Measurements from ENCODE around the gene ALPK3. TPM values are rescaled to one million over a fixed set of nuclear protein-coding genes. Genes with fewer than 3 reads are reported as not detected.

ALPK3 gene
- total RNA-seq, 1 donor from 2014 or later = 9.7 TPM

DNA sequence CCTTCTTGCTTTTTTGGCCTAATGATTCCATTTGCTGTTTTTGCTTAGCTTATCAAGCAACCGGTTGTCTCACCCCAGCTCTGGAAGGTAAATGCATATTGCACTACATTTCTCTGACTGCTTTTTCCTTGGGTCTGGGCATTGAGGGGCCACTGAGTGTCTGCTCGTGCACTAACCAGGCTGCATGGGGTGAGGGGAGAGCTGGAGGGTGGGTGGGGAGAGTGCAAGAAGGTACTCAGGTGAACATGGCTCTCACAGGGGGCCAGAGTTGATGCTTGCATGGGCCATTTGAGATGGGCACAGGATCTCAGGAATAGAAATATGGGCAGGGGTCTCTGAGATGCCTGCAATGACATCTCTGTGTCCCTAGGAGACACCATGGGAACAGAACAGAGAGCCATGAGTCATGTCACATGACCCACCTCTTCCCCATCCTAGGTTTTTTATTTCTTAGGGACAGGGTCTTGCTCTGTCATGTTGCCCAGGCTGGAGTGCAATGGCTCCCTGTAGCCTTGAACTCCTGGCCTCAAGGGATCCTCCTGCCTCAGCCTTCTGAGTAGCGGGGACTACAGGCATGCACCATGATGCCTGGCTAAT is 6.2 kb downstream of the ALPK3 start:
- DNase-seq (ENCODE audit: low spot score) = no peak

DNA sequence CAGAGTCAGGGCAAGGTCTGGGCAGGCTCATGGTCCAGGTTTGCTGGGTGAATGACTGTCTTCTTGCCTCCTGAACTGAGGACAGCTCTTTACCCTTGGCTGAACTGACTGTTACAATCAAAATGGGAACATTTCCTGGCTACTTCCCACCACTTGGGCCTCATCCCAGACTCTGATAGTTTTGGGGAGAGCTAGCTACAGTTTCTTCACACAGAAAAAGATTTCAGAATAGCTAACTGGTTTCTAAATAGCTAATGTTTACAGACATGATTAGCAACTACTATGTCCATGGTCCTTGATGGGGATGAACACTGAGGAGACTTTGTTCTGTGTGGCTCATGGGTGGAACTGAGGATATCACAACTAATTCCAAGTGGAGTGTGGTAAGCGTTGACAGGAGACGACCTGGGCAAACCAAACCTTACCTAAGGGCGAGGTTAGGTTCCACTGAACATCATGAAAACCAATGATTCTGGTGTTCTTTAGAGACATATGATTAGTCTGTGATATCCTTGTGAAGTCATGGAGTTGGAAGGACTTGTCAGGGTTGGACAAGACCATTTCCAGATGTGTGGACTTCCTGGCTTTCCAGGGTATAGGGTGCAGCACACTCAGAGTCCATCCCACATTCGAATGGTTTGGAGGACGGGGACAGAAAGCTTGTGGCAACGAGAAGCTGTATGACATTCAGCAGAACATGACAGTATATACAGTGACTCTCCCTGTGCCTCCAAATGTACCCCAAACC is 7.3 kb downstream of the ALPK3 start:
- DNase-seq (ENCODE audit: low spot score) = peak; percentile 74

DNA sequence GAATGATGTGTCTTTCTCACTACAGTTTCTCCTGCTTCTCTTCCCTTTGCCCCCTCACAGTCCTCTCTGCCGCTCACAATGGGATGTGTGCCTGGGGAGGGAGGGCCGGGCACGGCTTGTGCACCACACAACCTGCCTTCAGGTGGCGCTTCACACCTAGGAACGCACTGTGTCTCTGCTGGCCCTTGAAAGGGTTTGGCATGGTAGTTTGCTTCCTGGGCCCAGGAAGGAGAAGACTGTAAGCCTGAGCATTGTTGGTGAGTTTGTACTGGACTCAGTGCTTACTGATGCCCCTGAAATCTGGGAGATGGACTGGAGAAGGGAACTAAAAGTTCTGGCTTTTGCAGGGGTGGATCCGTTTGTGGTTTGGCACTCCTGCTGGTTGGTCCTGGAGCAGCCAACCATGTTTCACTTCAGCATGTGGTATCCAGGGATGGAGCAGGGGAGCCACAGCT is 9.2 kb downstream of the ALPK3 start:
- no peak for DNase-seq (ENCODE audit: low spot score)

DNA sequence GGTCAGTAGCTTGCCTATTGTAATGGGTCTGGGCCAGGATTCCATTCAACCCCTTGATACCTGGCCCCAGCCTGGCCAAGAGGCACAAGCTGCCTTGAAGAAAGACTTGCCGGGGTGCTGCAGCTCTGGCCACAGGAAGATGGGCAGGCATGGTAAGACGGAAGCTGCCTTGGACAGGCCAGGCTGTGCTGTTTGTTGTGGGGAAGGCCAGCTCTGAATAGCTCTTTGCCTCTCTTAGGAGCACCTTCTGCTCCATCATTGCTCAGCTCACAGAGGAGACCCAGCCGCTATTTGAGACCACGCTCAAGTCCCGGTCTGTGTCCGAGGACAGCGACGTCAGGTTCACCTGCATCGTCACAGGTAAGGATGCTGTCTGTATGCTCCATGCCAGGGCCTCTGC is 10.1 kb downstream of the ALPK3 start:
- no peak for DNase-seq (ENCODE audit: low spot score)

DNA sequence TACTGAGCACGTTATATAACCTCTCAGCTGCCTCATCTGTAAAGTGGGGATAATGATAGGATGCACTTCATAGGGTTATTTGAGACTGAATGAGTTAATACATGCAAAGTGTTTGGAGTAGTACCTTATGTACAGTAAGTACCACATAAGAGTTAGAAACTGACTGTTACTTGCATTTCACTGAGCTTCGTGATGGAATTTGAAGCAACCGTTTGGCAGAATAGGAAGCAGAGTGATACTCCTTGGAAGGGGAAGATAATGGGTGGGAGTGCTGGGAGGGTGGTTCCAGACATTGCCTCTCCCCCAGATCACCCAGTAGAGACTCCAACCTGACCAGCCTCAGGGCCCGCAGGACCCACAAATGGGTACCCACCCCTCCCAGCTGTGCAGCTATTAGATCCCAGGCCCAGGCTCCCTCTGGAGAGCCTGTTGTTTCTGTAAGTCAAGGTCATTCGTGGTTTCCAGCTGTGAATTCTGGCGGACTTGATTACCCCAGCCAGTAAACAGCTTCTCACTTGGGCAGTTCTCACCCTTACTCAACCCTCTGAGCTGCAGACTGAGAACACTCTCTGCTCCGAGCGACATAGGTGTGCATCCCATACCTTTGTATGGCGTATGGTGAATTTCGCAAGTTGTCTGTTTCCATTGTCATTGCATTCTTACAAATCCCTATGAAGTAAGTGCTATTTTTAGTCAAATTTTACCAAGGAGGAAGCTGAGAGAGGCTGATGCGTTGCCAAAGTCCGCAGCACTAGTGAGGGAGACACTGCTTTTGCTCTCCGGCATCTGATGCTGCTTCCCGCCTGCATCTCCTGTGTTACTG is 11.1 kb downstream of the ALPK3 start:
- DNase-seq (ENCODE audit: low spot score) = no peak

DNA sequence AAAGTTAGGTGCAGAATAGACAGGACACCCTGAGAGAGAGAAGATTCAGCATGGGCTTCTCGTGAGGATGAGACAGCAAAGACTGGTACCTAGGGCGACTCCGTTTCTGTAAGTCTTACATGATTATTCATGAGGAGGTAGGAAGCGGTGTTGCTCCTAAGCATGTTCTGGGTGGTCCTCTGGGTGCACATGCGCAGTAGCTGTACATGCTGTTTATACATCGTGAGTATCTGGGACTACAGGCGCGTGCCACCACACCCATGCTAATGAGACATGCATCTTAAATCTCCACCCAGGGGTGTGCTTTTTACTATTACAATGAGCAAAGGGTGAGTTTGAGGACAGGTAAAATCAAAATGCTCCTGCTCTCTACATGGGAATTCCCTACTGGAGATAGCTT is 12.3 kb downstream of the ALPK3 start:
- no peak for DNase-seq (ENCODE audit: low spot score)

DNA sequence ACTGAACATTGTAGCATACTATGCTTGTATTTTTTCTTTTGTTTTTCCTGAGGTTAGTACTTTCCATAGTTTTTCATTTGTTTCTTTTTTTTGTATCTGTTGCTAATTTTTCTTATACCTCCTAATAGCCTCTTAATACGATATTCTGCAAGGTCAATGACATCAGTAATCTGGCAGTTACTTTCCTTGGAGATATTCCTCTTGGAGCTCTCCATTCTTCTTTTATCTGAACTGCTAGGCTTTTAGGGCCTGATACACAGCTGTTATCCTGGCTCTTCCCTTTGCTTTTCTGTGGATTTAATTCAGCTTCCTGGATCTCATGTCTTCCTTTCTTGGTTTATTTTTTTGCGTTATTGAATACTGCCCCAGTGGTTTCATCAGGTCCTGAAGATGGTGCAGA is 12.9 kb downstream of the ALPK3 start:
- DNase-seq (ENCODE audit: low spot score) = no peak

DNA sequence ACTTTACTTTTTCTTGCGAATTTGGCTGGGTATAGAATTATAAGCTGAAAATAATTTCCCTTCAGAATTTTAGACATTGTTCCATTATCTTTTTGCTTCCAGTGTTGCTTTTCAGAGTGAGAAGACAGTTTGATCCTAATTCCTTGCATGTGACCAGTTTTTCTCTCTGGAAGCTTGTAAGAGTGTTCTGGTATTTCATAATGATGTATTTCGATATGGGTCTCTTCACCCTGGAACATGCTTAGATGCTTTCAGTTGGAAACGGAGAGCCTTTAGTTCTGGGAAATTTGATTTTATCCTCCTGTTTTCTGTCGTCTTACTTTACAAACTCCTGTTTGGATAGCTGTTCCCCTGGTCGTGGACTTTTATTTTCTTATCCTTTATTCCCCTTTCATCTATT is 13.9 kb downstream of the ALPK3 start:
- DNase-seq (ENCODE audit: low spot score) = no peak

DNA sequence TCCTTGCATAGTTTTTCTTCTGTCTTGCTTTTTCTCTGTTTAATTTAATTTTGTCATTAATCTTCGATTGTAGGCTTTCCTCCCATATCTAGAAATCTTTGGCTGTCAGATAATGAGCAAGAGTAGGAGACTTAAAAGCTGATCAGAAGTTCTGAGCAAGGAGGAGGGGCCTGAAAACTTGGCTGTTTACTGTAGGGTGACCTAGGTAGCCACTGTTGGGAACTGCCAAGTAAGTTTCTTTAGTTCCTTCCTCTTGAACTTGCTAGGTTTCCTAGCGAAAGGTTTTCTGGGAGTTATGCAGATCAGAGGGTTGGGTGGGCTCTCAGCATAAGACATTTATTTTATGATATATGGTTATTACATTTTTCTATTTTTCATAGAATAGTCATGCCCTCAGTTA is 14.5 kb downstream of the ALPK3 start:
- no peak for DNase-seq (ENCODE audit: low spot score)

DNA sequence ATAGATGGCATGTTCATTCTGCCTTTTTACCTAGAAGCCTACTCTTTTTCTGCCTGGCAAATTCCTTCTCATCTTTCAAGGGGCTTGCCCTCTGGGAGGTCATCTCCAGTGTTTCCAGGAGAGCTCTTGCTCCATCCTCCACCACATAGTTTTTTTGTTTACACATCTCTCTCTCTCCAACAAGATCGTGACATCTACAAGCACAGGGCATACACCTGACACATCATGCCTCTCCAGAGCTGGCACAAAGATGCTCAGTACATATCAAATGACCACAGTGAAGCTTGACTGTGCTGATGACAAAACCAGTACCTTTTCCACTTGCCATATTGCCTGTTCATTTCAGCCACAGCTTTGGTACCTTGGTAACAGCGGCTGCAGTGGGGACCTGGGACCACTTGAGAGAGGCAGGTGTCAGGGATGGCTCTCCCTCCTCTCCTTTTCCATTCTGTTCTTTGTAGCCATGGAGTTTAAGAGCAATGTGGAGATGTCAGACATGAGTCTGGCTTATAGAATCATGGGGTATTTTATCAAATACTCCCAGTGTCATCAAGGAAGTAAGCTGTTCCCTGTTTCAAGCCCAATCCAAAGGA is 15.4 kb downstream of the ALPK3 start:
- DNase-seq (ENCODE audit: low spot score) = no peak

DNA sequence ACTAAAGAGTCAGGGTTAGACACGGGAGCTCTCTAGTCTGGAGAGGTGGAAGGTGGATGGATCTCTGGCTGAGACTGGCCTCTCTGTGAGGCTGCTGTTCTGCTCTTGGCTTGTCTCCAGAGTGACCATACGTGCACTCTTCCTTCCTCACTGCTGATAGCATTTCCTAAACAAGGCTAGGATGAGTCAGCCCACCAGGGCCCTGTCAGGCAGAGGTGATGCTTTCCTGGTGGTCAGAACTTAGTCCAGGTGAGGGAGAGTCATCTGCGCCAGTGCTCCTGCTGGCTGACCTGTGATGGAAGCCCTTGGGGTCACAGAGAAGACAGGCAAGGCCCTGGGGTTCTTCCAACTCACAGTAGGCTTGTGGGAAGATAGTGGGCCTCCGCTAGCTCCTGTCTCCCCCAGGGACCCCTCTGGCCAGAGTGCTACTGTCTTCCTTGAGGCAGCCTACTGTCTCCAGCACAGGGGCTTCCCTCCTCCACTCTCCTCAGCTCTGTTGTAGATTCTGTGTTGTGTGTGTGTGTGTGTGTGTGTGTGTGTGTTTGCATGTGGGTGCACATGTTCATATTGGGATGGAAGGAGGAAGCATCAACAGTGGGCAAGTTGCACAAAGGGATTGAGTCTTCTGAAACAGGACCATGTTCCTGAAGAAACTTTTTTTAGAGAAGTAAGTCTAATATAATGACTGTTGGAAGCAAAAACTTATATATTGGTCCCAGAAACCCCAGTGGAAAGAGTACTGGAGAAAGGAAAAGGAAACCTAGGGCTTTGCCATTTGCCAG is 16.5 kb downstream of the ALPK3 start:
- no peak for DNase-seq (ENCODE audit: low spot score)

DNA sequence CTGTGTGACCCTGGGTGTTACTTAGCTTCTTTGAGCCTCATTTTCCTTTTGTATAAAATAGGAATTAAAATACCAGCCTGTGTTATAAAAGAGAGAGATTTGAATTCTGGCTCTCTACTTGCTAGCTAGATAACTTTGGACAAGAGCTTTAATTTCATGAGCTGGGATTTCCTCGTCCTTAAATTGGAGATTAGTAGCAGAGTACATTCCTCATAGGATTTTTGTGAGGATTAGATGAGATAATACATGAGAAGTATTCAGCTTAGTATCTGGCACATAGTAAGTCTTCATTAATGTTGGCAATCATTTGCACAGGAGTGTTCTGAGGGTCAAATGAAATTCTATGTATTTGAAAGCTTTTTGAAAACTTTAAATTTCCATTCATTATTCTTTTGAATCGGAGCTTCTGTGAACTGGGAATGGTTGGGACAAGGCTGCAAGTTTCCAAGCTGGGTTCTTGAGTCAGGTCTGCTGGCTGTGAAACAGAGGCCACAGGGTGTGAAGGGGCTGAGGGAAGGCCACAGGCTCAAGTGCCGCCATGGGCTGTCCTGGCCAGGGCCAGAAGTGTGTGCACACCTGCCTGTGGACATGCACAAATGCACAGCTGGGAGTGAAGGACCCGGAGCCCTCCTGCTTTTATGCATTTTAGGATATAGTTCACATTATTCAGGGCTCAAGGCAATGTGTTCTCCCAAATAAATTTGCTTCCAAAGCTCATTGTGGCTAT is 17.2 kb downstream of the ALPK3 start:
- DNase-seq (ENCODE audit: low spot score) = no peak

DNA sequence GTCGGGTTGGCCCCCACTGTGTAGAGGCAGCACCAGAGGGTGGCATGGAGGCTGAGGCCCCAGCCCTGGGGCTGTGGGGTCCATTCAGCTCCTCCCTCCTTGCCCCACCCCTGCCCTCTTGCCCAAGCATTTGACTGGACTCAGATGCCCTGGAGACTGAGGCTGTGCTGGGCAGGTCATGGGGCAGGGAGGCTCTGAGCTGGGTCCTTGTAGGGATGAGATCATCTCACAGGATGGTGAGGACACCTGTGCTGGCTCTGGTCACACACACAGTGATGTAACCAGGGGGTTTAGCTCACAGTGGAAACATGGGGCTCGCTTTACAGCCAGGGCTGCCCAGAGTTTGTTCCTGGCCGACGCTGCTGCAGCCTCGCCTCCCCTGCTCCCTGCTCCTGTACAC is 17.8 kb downstream of the ALPK3 start:
- DNase-seq (ENCODE audit: low spot score) = no peak

DNA sequence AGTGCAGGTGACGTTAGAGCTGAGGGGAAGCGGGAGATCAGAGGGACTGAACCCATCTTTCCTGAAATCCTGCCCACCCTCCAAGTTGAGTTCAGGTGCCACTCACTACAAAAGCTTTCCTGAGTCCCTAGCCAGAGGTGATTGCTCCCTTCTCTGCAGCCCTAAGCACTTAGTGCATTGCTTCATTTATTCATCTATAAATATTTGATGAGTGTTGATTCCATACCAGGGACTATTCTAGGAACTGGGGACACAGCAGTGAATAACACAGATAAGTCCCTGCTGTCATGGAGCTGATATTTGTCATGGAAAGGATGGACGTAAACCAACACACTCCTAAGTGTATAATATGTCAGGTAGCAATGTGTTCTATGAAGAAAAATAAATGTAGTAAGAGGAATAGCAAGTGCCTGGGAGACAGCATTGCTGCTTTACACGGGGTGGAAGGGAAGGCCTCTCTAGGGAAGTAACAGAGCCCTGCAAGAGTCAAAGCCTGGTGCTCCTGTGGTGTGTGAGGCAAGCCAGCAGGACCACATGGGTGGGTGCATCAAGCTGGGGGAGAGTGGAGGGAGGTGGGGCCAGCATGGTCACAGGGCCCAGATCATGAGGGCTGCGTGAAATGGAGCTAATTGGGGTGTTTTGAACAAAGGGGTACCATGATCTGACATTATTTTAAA is 18.6 kb downstream of the ALPK3 start:
- no peak for DNase-seq (ENCODE audit: low spot score)

DNA sequence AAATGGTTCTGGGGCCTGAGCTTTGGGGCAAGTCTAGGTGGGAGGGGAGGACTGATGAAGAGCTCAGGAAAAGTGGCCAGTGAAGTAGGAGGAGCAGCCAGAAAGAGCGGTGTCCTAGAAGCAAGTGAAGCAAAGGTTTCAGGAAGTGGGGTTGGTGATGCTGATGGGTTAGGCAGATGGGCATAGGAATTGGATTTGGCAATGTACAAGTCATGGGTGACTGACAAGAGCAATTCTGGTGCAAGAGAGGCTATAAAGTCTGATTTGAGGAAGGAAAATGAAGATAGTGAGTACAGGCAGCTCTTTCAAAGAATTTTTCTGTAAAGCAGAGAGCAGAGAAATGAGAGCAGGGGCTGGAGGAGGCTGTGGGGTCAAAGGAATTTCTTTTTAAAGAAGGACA is 19.7 kb downstream of the ALPK3 start:
- DNase-seq (ENCODE audit: low spot score) = no peak

DNA sequence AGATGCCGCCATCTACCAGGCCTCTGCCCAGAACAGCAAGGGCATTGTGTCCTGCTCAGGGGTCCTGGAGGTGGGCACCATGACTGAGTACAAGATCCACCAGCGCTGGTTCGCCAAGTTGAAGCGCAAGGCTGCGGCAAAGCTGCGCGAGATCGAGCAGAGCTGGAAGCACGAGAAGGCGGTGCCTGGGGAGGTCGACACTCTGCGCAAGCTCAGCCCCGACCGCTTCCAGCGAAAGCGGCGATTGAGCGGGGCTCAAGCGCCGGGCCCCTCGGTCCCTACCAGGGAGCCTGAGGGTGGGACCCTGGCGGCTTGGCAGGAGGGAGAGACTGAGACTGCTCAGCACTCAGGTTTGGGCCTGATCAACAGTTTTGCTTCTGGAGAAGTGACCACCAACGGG is 22.6 kb downstream of the ALPK3 start:
- no peak for DNase-seq (ENCODE audit: low spot score)

DNA sequence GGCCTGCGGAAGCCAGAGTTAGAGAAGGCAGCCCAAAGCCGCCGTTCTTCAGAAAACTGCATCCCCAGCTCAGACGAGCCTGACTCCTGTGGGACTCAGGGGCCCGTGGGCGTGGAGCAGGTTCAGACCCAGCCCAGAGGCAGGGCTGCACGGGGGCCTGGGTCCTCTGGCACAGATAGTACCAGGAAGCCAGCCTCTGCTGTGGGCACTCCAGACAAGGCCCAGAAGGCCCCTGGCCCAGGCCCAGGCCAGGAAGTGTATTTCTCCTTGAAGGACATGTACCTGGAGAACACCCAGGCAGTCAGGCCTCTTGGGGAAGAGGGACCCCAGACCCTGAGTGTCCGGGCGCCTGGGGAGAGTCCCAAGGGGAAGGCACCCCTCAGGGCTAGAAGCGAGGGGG is 23.1 kb downstream of the ALPK3 start:
- no peak for DNase-seq (ENCODE audit: low spot score)

DNA sequence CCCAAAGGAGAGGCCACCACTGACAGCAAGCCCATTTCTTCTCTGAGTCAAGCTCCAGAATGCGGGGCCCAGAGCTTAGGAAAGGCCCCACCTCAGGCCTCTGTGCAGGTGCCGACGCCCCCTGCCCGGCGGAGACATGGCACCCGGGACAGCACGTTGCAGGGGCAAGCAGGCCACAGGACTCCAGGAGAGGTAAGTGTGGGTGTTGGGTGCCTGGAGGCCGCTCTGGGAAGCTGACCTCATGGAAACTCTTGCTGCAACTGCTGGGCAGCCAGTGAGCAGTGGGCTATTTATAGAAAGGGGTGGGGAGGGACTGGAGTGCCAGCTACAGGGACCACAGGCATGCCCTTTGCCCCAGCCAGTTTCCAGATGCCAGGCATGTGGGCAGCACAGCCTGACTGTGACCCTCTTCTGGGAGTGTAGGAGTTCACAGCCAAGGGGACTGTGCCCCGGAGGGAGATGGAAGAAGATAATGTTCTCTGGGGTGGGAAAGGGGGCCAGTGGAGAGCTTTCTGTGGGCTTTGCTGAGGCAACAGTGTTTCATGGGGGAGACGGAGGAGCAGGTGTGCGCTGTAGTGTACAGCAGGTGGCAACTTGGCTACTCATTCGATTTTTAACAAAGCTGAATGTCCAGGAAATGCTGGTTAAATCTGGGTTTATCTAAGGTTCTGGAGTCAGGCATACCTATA is 23.7 kb downstream of the ALPK3 start:
- DNase-seq (ENCODE audit: low spot score) = no peak

DNA sequence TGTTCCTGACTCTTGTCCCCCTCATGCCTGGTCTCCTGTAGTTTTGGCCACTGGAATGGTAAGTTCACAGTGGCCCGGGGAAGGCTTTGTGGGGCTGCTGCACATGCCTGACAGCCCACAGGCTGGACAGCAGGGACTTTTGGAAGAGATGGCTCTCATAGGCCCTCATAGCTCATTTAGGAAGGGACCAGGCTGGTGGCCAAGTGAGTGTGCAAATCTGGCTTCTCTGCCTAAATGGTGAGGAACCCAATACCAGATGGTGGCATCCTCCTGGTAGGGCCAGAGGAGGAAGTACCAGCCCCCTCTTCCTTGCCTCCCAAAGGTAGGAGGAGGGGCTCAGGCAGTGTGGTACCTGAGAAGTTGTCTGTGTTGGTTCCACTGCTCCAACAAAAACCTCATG is 25.6 kb downstream of the ALPK3 start:
- DNase-seq (ENCODE audit: low spot score) = no peak

DNA sequence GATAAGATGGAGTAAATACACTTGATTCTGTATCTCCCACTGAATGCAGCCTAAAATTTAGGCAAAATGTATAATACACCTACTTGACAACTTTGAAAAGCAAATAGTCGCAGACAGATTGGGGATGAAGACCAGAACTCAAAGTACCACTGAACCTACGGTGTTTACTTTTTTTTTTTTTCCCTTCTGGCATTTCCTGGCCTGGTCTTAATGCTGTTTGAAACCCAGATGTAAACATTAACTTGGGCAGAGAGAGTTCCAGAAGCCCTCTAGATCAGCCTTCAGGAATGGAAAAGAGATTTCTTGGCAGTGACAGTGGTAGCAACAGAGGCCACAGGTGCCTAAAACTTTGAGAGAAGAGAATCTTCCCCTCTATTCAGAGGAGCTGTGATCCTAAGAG is 27.8 kb downstream of the ALPK3 start:
- no peak for DNase-seq (ENCODE audit: low spot score)
